SK-N-SH (cell line): ENCODE results near the gene CXorf66.

Experiments used
- CHD2 ChIP-seq: fragments of 150-350 bp; IDR thresholded peaks from 2 replicates; pipeline ENCODE4 v1.6.1; 2018; ENCODE audit warnings: low read length; ENCODE audit not compliant: partially characterized antibody
- CTCF ChIP-seq: fragments of 200-600 bp; sonication (generic); IDR thresholded peaks from 2 replicates; pipeline ENCODE4 v1.6.1; 2017; ENCODE audit warnings: antibody characterized with exemption, mild to moderate bottlenecking, moderate library complexity
- FOXM1 ChIP-seq: IDR thresholded peaks from 2 replicates; pipeline ENCODE4 v1.4.0; 2012; ENCODE audit warnings: low read depth, mild to moderate bottlenecking
- NRF1 ChIP-seq: IDR thresholded peaks from 2 replicates; pipeline ENCODE4 v1.6.1; 2012; ENCODE audit warnings: low read depth, mild to moderate bottlenecking, low read length
- POLR2AphosphoS5 ChIP-seq: IDR thresholded peaks from 2 replicates; pipeline ENCODE4 v1.6.1; 2012; ENCODE audit warnings: low read depth, low read length
- RCOR1 ChIP-seq: fragments of 150-350 bp; IDR thresholded peaks from 2 replicates; pipeline ENCODE4 v1.6.1; 2017; ENCODE audit warnings: antibody characterized with exemption, low read length
- RFX5 ChIP-seq: IDR thresholded peaks from 2 replicates; pipeline ENCODE4 v1.6.1; 2012; ENCODE audit warnings: mild to moderate bottlenecking, improper control_type of control experiment, low read length
- YY1 ChIP-seq: IDR thresholded peaks from 2 replicates; pipeline ENCODE4 v1.4.0; 2012; ENCODE audit warnings: low read depth, mild to moderate bottlenecking
- ZBTB33 ChIP-seq: IDR thresholded peaks from 2 replicates; pipeline ENCODE4 v1.4.0; 2012; ENCODE audit warnings: low read depth, borderline replicate concordance

- TF ChIP-seq CTCF (no peak), POLR2AphosphoS5 (no peak), CHD2 (no peak), RFX5 (no peak), FOXM1 (no peak), YY1 (no peak), NRF1 (no peak), RCOR1 (no peak), ZBTB33 (no peak)
Measured at GRCh38 chrX:139933904-139934303, 31.4 kb downstream of the CXorf66 start.
